H9 (cell line): ENCODE results near the gene SPCS3. TPM values are rescaled to one million over a fixed set of nuclear protein-coding genes. Genes with fewer than 3 reads are reported as not detected.

Experiments used
- DNase-seq: peaks from one replicate; pipeline ENCODE4 v3.0.0-alpha.2; 2017
- H2AFZ ChIP-seq: one replicate; pipeline ENCODE4 v1.6.1; 2013; ENCODE audit warnings: mild to moderate bottlenecking, low read length, control low read depth, moderate library complexity
- H2AK5ac ChIP-seq: 2 replicates; pipeline ENCODE4 v1.6.1; 2013; ENCODE audit warnings: low read length, control low read depth, mixed read lengths; ENCODE audit not compliant: insufficient read length
- H2BK120ac ChIP-seq: one replicate; pipeline ENCODE4 v1.6.1; 2013; ENCODE audit warnings: low read depth, mild to moderate bottlenecking, low read length, control low read depth, inconsistent platforms; ENCODE audit not compliant: poor library complexity, severe bottlenecking
- H2BK12ac ChIP-seq: 2 replicates; pipeline ENCODE4 v1.6.1; 2013; ENCODE audit warnings: low read length, control low read depth, mixed read lengths, low read depth; ENCODE audit not compliant: insufficient read length
- H2BK15ac ChIP-seq: 2 replicates; pipeline ENCODE4 v1.6.1; 2013; ENCODE audit warnings: low read depth, low read length, control low read depth
- H2BK20ac ChIP-seq: one replicate; pipeline ENCODE4 v1.6.1; 2013; ENCODE audit warnings: low read depth, mild to moderate bottlenecking, low read length, control low read depth, inconsistent platforms; ENCODE audit not compliant: poor library complexity, severe bottlenecking
- H2BK5ac ChIP-seq: 2 replicates; pipeline ENCODE4 v1.6.1; 2013; ENCODE audit warnings: low read length, control low read depth, mixed read lengths; ENCODE audit not compliant: insufficient read length
- H3K14ac ChIP-seq: 2 replicates; pipeline ENCODE4 v1.6.1; 2013; ENCODE audit warnings: low read length, control low read depth; ENCODE audit not compliant: insufficient read depth
- H3K18ac ChIP-seq: 2 replicates; pipeline ENCODE4 v1.6.1; 2013; ENCODE audit warnings: low read depth, mild to moderate bottlenecking, mixed read lengths, low read length, control low read depth; ENCODE audit not compliant: insufficient read length
- H3K23ac ChIP-seq: 2 replicates; pipeline ENCODE4 v1.6.1; 2013; ENCODE audit warnings: low read length, control low read depth, mixed read lengths, low read depth; ENCODE audit not compliant: insufficient read length
- H3K23me2 ChIP-seq: 2 replicates; pipeline ENCODE4 v1.6.1; 2013; ENCODE audit warnings: low read depth, mild to moderate bottlenecking, mixed read lengths, low read length, control low read depth; ENCODE audit not compliant: insufficient read length, poor library complexity, severe bottlenecking
- H3K27ac ChIP-seq: 2 replicates; pipeline ENCODE4 v1.5.1; 2013; ENCODE audit warnings: low read length, control low read depth, mixed read lengths, low read depth; ENCODE audit not compliant: insufficient read length
- H3K27me3 ChIP-seq: 2 replicates; pipeline ENCODE4 v1.6.1; 2013; ENCODE audit warnings: low read length, control low read depth, inconsistent platforms; ENCODE audit not compliant: insufficient read depth
- H3K4ac ChIP-seq: 2 replicates; pipeline ENCODE4 v1.6.1; 2013; ENCODE audit warnings: low read depth, mild to moderate bottlenecking, control low read depth, inconsistent platforms, low read length, moderate library complexity
- H3K4me1 ChIP-seq: 2 replicates; pipeline ENCODE4 v1.6.1; 2013; ENCODE audit warnings: low read length, control low read depth, inconsistent platforms; ENCODE audit not compliant: insufficient read depth
- H3K4me2 ChIP-seq: 2 replicates; pipeline ENCODE4 v1.6.1; 2013; ENCODE audit warnings: low read length, control low read depth, mixed read lengths; ENCODE audit not compliant: insufficient read length, insufficient read depth
- H3K56ac ChIP-seq: 2 replicates; pipeline ENCODE4 v1.6.1; 2013; ENCODE audit warnings: low read depth, mild to moderate bottlenecking, mixed read lengths, low read length, control low read depth; ENCODE audit not compliant: insufficient read length
- H3K79me1 ChIP-seq: 2 replicates; pipeline ENCODE4 v1.6.1; 2013; ENCODE audit warnings: low read depth, mild to moderate bottlenecking, moderate library complexity, low read length, control low read depth, inconsistent platforms; ENCODE audit not compliant: insufficient read depth, poor library complexity, severe bottlenecking
- H3K79me2 ChIP-seq: 2 replicates; pipeline ENCODE4 v1.6.1; 2013; ENCODE audit warnings: low read length, control low read depth, inconsistent platforms; ENCODE audit not compliant: insufficient read depth
- H3K9ac ChIP-seq: 2 replicates; pipeline ENCODE4 v1.6.1; 2013; ENCODE audit warnings: low read length, control low read depth, mixed read lengths; ENCODE audit not compliant: insufficient read length; ENCODE audit errors: extremely low read depth
- H3K9me3 ChIP-seq: one replicate; pipeline ENCODE4 v1.6.1; 2013; ENCODE audit warnings: low read depth, low read length, inconsistent platforms; ENCODE audit not compliant: control insufficient read depth
- H3T11ph ChIP-seq: one replicate; pipeline ENCODE4 v1.6.1; 2013; ENCODE audit warnings: mild to moderate bottlenecking, low read length, control low read depth, inconsistent platforms
- H4K20me1 ChIP-seq: one replicate; pipeline ENCODE4 v1.6.1; 2013; ENCODE audit not compliant: control insufficient read depth, insufficient read length, insufficient read depth
- H4K5ac ChIP-seq: 2 replicates; pipeline ENCODE4 v1.6.1; 2013; ENCODE audit warnings: low read depth, mild to moderate bottlenecking, mixed read lengths, low read length, control low read depth; ENCODE audit not compliant: insufficient read length
- H4K8ac ChIP-seq: replicated peaks from 2 replicates; pipeline ENCODE4 v1.6.1; 2013; ENCODE audit warnings: low read length, control low read depth, mixed read lengths, low read depth; ENCODE audit not compliant: insufficient read length
- H4K91ac ChIP-seq: 2 replicates; pipeline ENCODE4 v1.6.1; 2013; ENCODE audit warnings: low read depth, mild to moderate bottlenecking, moderate library complexity, mixed read lengths, low read length, control low read depth; ENCODE audit not compliant: insufficient read length
- H3K27ac Mint-ChIP-seq, 3 experiments: 2 replicates in 2 of 3; 3 replicates in 1 of 3; pipeline ENCODE4 v1.8.0; 2020 to 2021; ENCODE audit warnings: mixed read lengths in 3 of 3, mild to moderate bottlenecking in 1 of 3, moderate library complexity in 1 of 3
- H3K27me3 Mint-ChIP-seq: 2 replicates; pipeline ENCODE4 v1.8.0; 2021; ENCODE audit warnings: low read depth, mild to moderate bottlenecking, moderate library complexity, mixed read lengths
- H3K36me3 Mint-ChIP-seq, 3 experiments: 2 replicates in 2 of 3; 3 replicates in 1 of 3; pipeline ENCODE4 v1.8.0; 2020 to 2021; ENCODE audit warnings: low read depth in 3 of 3, mixed read lengths in 3 of 3; ENCODE audit not compliant: insufficient read depth in 1 of 3
- H3K4me1 Mint-ChIP-seq, 2 experiments: 2 replicates each; pipeline ENCODE4 v1.8.0; 2020; ENCODE audit warnings: mixed read lengths in 2 of 2
- H3K4me3 Mint-ChIP-seq, 2 experiments: 2 replicates in 1 of 2; 3 replicates in 1 of 2; pipeline ENCODE4 v1.8.0; 2020 to 2021; ENCODE audit warnings: mild to moderate bottlenecking in 2 of 2, mixed read lengths in 2 of 2, moderate library complexity in 1 of 2
- H3K9me3 Mint-ChIP-seq, 2 experiments: 2 replicates in 1 of 2; 3 replicates in 1 of 2; pipeline ENCODE4 v1.8.0; 2020; ENCODE audit warnings: mild to moderate bottlenecking in 2 of 2, mixed read lengths in 2 of 2, moderate library complexity in 1 of 2
- CTCF ChIP-seq: fragments of 200-600 bp; sonication (generic); conservative IDR thresholded peaks from 3 replicates; pipeline ENCODE4 v1.8.0; 2021; ENCODE audit warnings: antibody characterized with exemption, mild to moderate bottlenecking
- WGBS: extraction: QIAGEN DNeasy Blood & Tissue Kit; methylation state at CpG from one replicate; pipeline ENCODE4 v1.1.7; 2013; ENCODE audit warnings: missing lambda C conversion rate, low lambda C conversion rate, mixed read lengths; ENCODE audit not compliant: insufficient read length; ENCODE audit errors: extremely low coverage; 5-methylcytosine and 5-hydroxymethylcytosine counted together
- total RNA-seq: library from RNA; stranded (reverse); gene quantifications from 2 replicates; pipeline ENCODE4 v1.2.1, GENCODE V29; 2021

SPCS3 gene
- total RNA-seq, 1 experiment from 2014 or later: 113 TPM

- Histone ChIP-seq H3K14ac (peak overlapping the region; percentile 52; the same call in 1 of the 2 replicates), H3K79me1 (no peaks in the 10 kb centered on the region), H3K23me2 (peaks cover 11% of the 10 kb centered on the region), H4K91ac (no peak overlapping the region), H4K20me1 (no peaks in the 10 kb centered on the region), H3K9me3 (no peaks in the 10 kb centered on the region), H3K18ac (peak overlapping the region; percentile 86), H2BK12ac (no peak overlapping the region), H2AFZ (peak overlapping the region; percentile 93), H2BK15ac (no peak overlapping the region), H2BK5ac (no peak overlapping the region), H3K27ac (peak overlapping the region; percentile 43), H3K4me2 (peak overlapping the region; percentile 97), H3K4ac (no peak overlapping the region), H3K4me1 (no peaks in the 10 kb centered on the region), H3K79me2 (peaks cover 11% of the 10 kb centered on the region; the same call in 1 of the 2 replicates), H4K8ac (no peak overlapping the region), H3T11ph (no peak overlapping the region), H3K23ac (no peak overlapping the region), H3K27me3 (no peaks in the 10 kb centered on the region), H3K9ac (peak overlapping the region; percentile 93), H2AK5ac (no peak overlapping the region), H4K5ac (no peak overlapping the region), H3K56ac (no peak overlapping the region), H2BK120ac (no peak overlapping the region), H2BK20ac (no peak overlapping the region)
- Mint-ChIP-seq H3K27me3 (no peaks in the 10 kb centered on the region), H3K27ac (peak overlapping the region; percentile 88 to 99 (median 98); a peak in 5 of 7 replicates), H3K4me3 (peak overlapping the region; percentile 80 to 92), H3K9me3 (no peaks in the 10 kb centered on the region), H3K36me3 (peaks cover 0 to under 1% (median under 1%) of the 10 kb centered on the region in 3 experiments; a peak in 4 of 7 replicates), H3K4me1 (peaks cover 31 to 33% of the 10 kb centered on the region in 2 experiments)
- no peak for DNase-seq
- TF ChIP-seq CTCF: no peak
- no CpG with 5 or more reads among the region's 13 CpGs for WGBS
Measured at GRCh38 chr4:176319151-176319703, 539 bp upstream of the SPCS3 start.
